Measurements from ENCODE around the gene CACUL1. TPM values are rescaled to one million over a fixed set of nuclear protein-coding genes. Genes with fewer than 3 reads are reported as not detected.
A peak's percentile ranks its signal among the peaks of the same experiment; 100 is the strongest.

Gene CACUL1
- total and polyA plus RNA-seq, 4 donors: 3.9 to 15.8 (median 13.1) TPM

GRCh38 chr10:118758449-118758848 lies 3.7 kb upstream of the CACUL1 start (continued):
- no peak for TF ChIP-seq ATF3 (IDR thresholded peaks at IDR 0.05)
- TF ChIP-seq HNF4A (conservative IDR thresholded peaks at IDR 0.05): no peak
- TF ChIP-seq FOXA1 (IDR thresholded peaks at IDR 0.05): no peak
- TF ChIP-seq HNF4G (IDR thresholded peaks at IDR 0.05): no peak
- no peak for TF ChIP-seq RAD21 (IDR thresholded peaks at IDR 0.05)
- TF ChIP-seq GABPA (IDR thresholded peaks at IDR 0.05 in 1 of 2, conservative IDR thresholded peaks at IDR 0.05 in 1 of 2): no peak
- TF ChIP-seq NR2F2 (IDR thresholded peaks at IDR 0.05): no peak

DNA sequence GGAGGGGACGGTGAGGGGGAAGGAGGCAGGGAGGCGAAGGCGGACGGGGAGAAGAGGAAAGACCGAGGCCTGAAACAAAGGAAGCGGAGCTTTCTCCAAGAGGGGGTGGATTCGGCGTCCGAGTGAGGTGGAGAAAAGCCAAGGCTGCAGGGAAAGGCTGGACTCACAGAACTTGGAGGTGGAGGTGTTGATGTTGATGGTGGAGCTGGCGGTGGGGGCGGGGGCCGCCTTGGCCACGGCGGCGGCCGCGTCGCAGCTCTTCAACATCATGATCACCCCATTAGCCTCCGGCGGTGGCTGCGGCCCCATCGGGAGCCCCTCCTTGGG lies 578 bp downstream of the CACUL1 start:
- Histone ChIP-seq H3K9ac (ENCODE audit: low read depth in 1 of 2, low read length in 2 of 2) (peak overlapping the region; percentile 0 to 94), H3K4me1 (ENCODE audit: control insufficient read depth in 4 of 4, insufficient read depth in 4 of 4, low read length in 3 of 4) (peaks cover 0 to 26% (median 22%) of the 10 kb centered on the region in 4 donors), H3K4me3 (ENCODE audit: low read depth in 1 of 3, low read length in 3 of 3) (peak overlapping the region; percentile 66 to 86 (median 76)), H3K27me3 (ENCODE audit: control insufficient read depth in 4 of 4, insufficient read depth in 4 of 4, low read length in 3 of 4) (no peaks in the 10 kb centered on the region), H3K36me3 (ENCODE audit: control insufficient read depth in 4 of 4, insufficient read depth in 3 of 4, low read depth in 1 of 4, low read length in 3 of 4) (no peaks in the 10 kb centered on the region), H3K9me3 (ENCODE audit: control insufficient read depth in 4 of 4, low read length in 3 of 4) (no peaks in the 10 kb centered on the region), H3K27ac (ENCODE audit: low read depth in 1 of 2, low read length in 2 of 2) (peak overlapping the region; percentile 85)
- no peak for TF ChIP-seq TAF1 (conservative IDR thresholded peaks at IDR 0.05)
- no peak for TF ChIP-seq SP1 (IDR thresholded peaks at IDR 0.05)
- no peak for TF ChIP-seq RXRA (IDR thresholded peaks at IDR 0.05)
- TF ChIP-seq FOXA1 (IDR thresholded peaks at IDR 0.05): no peak
- peak; percentile 57 for DNase-seq (ENCODE audit: low spot score)
- under 1% methylated on average over 22 of the region's 22 CpGs for WGBS

DNA sequence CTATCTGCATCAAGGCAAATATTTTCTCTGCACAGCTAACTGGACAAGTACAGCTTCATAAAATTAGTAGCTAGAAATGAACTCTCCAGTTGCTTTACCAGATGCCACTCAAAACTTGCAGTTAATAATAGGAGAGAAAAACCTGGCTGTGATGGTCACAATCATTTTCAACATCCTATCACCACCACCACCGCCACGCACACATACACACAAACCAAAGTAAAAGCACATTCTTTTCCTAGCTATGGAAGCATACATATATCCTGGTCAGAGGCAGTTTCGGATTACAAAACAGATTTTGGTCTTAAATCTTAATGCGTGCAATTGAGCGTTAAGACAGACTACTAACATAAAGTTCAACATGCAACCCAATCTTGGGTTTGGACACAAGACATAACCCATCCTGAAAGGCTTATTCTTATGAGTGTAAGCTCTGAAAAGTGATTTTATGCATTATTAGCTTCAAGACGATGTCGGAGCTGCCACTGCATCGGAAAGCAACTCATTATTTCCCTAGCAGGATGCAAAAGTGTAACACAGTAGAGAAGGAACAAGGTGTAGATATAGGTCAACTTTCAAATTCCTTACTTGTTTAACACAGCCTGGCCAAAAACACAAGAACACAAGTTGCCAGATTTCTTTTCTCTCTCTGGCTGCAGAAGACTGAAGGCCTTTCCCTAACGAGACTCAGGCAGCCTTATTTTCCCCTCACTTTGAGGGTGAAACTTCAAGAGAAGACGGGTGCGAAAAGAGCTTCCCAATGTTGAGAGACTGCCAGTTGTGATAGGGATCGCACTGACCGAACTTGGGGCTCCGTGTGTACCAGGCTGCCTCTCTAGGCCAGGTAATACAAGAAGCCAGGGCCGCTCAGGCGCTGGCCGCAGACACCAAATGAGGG lies 1.2 kb downstream of the CACUL1 start:
- TF ChIP-seq JUND (IDR thresholded peaks at IDR 0.05) (no peak), FOXA2 (IDR thresholded peaks at IDR 0.05) (no peak), TAF1 (conservative IDR thresholded peaks at IDR 0.05) (no peak), HNF4A (conservative IDR thresholded peaks at IDR 0.05) (no peak), HNF4G (IDR thresholded peaks at IDR 0.05) (no peak), RXRA (IDR thresholded peaks at IDR 0.05) (no peak), NR2F2 (IDR thresholded peaks at IDR 0.05) (no peak), ATF3 (IDR thresholded peaks at IDR 0.05) (no peak)
- TF ChIP-seq, protein P1, sequence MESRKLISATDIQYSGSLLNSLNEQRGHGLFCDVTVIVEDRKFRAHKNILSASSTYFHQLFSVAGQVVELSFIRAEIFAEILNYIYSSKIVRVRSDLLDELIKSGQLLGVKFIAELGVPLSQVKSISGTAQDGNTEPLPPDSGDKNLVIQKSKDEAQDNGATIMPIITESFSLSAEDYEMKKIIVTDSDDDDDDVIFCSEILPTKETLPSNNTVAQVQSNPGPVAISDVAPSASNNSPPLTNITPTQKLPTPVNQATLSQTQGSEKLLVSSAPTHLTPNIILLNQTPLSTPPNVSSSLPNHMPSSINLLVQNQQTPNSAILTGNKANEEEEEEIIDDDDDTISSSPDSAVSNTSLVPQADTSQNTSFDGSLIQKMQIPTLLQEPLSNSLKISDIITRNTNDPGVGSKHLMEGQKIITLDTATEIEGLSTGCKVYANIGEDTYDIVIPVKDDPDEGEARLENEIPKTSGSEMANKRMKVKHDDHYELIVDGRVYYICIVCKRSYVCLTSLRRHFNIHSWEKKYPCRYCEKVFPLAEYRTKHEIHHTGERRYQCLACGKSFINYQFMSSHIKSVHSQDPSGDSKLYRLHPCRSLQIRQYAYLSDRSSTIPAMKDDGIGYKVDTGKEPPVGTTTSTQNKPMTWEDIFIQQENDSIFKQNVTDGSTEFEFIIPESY (IDR thresholded peaks at IDR 0.05): no peak
- Histone ChIP-seq H3K9me3 (ENCODE audit: control insufficient read depth in 4 of 4, low read length in 3 of 4) (no peaks in the 10 kb centered on the region), H3K4me1 (ENCODE audit: control insufficient read depth in 4 of 4, insufficient read depth in 4 of 4, low read length in 3 of 4) (peaks cover 0 to 26% (median 22%) of the 10 kb centered on the region in 4 donors), H3K27me3 (ENCODE audit: control insufficient read depth in 4 of 4, insufficient read depth in 4 of 4, low read length in 3 of 4) (no peaks in the 10 kb centered on the region), H3K36me3 (ENCODE audit: control insufficient read depth in 4 of 4, insufficient read depth in 3 of 4, low read depth in 1 of 4, low read length in 3 of 4) (no peaks in the 10 kb centered on the region), H3K4me3 (ENCODE audit: low read depth in 1 of 3, low read length in 3 of 3) (peak overlapping the region; percentile 66 to 86 (median 76)), H3K27ac (ENCODE audit: low read depth in 1 of 2, low read length in 2 of 2) (peak overlapping the region; percentile 85), H3K9ac (ENCODE audit: low read depth in 1 of 2, low read length in 2 of 2) (peak overlapping the region; percentile 65 to 94)
- DNase-seq (ENCODE audit: low spot score): no peak
- 6% methylated on average over 17 of the region's 17 CpGs for WGBS

- 87% methylated on average over 3 of the region's 3 CpGs for WGBS
- peaks cover 0 to 26% (median 22%) of the 10 kb centered on the region in 4 donors for H3K4me1 ChIP-seq (ENCODE audit: control insufficient read depth in 4 of 4, insufficient read depth in 4 of 4, low read length in 3 of 4)
- no peaks in the 10 kb centered on the region for H3K36me3 ChIP-seq (ENCODE audit: control insufficient read depth in 4 of 4, insufficient read depth in 3 of 4, low read depth in 1 of 4, low read length in 3 of 4)
- TF ChIP-seq TAF1 (conservative IDR thresholded peaks at IDR 0.05) (no peak), SP1 (IDR thresholded peaks at IDR 0.05) (no peak), EGR1 (IDR thresholded peaks at IDR 0.05; ENCODE audit: low read depth in 2 of 2) (no peak), ATF3 (IDR thresholded peaks at IDR 0.05) (no peak)
- TF ChIP-seq, protein P2, sequence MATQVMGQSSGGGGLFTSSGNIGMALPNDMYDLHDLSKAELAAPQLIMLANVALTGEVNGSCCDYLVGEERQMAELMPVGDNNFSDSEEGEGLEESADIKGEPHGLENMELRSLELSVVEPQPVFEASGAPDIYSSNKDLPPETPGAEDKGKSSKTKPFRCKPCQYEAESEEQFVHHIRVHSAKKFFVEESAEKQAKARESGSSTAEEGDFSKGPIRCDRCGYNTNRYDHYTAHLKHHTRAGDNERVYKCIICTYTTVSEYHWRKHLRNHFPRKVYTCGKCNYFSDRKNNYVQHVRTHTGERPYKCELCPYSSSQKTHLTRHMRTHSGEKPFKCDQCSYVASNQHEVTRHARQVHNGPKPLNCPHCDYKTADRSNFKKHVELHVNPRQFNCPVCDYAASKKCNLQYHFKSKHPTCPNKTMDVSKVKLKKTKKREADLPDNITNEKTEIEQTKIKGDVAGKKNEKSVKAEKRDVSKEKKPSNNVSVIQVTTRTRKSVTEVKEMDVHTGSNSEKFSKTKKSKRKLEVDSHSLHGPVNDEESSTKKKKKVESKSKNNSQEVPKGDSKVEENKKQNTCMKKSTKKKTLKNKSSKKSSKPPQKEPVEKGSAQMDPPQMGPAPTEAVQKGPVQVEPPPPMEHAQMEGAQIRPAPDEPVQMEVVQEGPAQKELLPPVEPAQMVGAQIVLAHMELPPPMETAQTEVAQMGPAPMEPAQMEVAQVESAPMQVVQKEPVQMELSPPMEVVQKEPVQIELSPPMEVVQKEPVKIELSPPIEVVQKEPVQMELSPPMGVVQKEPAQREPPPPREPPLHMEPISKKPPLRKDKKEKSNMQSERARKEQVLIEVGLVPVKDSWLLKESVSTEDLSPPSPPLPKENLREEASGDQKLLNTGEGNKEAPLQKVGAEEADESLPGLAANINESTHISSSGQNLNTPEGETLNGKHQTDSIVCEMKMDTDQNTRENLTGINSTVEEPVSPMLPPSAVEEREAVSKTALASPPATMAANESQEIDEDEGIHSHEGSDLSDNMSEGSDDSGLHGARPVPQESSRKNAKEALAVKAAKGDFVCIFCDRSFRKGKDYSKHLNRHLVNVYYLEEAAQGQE (IDR thresholded peaks at IDR 0.05): no peak
- H3K4me3 ChIP-seq (ENCODE audit: low read depth in 1 of 3, low read length in 3 of 3): no peak overlapping the region
- no peaks in the 10 kb centered on the region for H3K27me3 ChIP-seq (ENCODE audit: control insufficient read depth in 4 of 4, insufficient read depth in 4 of 4, low read length in 3 of 4)
- no peak overlapping the region for H3K9ac ChIP-seq (ENCODE audit: low read depth in 1 of 2, low read length in 2 of 2)
- no peak overlapping the region for H3K27ac ChIP-seq (ENCODE audit: low read depth in 1 of 2, low read length in 2 of 2)
- H3K9me3 ChIP-seq (ENCODE audit: control insufficient read depth in 4 of 4, low read length in 3 of 4): no peaks in the 10 kb centered on the region
- DNase-seq (ENCODE audit: low spot score): no peak
Measured at GRCh38 chr10:118752409-118752808, 2.4 kb downstream of the CACUL1 start.

All from liver (tissue), 9 donors.